A549 (cell line): ENCODE results near the gene HOXA7. TPM values are rescaled to one million over a fixed set of nuclear protein-coding genes. Genes with fewer than 3 reads are reported as not detected.

Experiments
- ATAC-seq, 2 experiments: fragments of 200-7000 bp in 1 of 2; fragments of >200 bp in 1 of 2; cut with Nextera tagmentation in 1 of 2; cut with Tn5 transposase in 1 of 2; 3 replicates each; pipeline versions ENCODE4 v1.8.0 to v1.9.1; 2018 to 2020; ENCODE audit warnings: mild to moderate bottlenecking in 1 of 2, moderate library complexity in 1 of 2
- CTCF ChIA-PET: fragments of 300-600 bp; sonication (Branson Sonifier 250); formaldehyde crosslinking; extraction: SDS; loops from one replicate; lab custom pipeline; 2021; ENCODE audit warnings: antibody characterized with exemption, inconsistent platforms; lab: Yijun Ruan, JAX
- POLR2A ChIA-PET: fragments of 350-600 bp; formaldehyde crosslinking; extraction: SDS; loops from one replicate; lab custom pipeline; 2021; ENCODE audit warnings: antibody characterized with exemption, inconsistent platforms; lab: Yijun Ruan, JAX
- DNase-seq, 2 experiments: peaks; one replicate each; pipeline versions ENCODE4 v3.0.0 to v3.0.0-alpha.2; 2011 to 2016; ENCODE audit warnings: low read depth in 1 of 2, low spot score in 1 of 2
- FAIRE-seq: peaks from 2 replicates; lab custom pipeline; 2011; peaks lifted over from hg19 to GRCh38; lab: Jason Lieb, UNC
- H3K27ac ChIP-seq, 2 experiments: fragments of >200 bp; sonication (Bioruptor Twin); formaldehyde crosslinking; 3 replicates each; pipeline ENCODE4 v1.5.1; 2016 to 2017
- H3K4me1 ChIP-seq: fragments of >200 bp; sonication (Bioruptor Twin); formaldehyde crosslinking; 3 replicates; pipeline ENCODE4 v1.6.1; 2016
- H3K4me2 ChIP-seq: fragments of >200 bp; sonication (Bioruptor Twin); formaldehyde crosslinking; 3 replicates; pipeline ENCODE4 v1.6.1; 2016
- H3K4me3 ChIP-seq: fragments of >200 bp; sonication (Bioruptor Twin); formaldehyde crosslinking; 3 replicates; pipeline ENCODE4 v1.5.1; 2016
- H3K9me3 ChIP-seq: fragments of >200 bp; sonication (Bioruptor Twin); formaldehyde crosslinking; 3 replicates; pipeline ENCODE4 v1.6.1; 2016
- ATOH8 ChIP-seq: fragments of 250-450 bp; sonication (Bioruptor Pico); IDR thresholded peaks from 2 replicates; pipeline ENCODE4 v1.5.0; 2020; ENCODE audit warnings: low read depth, mild to moderate bottlenecking, moderate library complexity
- BCL3 ChIP-seq: fragments of >200 bp; sonication (Bioruptor Twin); formaldehyde crosslinking; IDR thresholded peaks from 3 replicates; pipeline ENCODE4 v1.6.1; 2016
- BHLHE40 ChIP-seq: IDR thresholded peaks from 2 replicates; pipeline ENCODE4 v1.6.1; 2012; ENCODE audit warnings: low read depth, low read length, inconsistent platforms
- CBX8 ChIP-seq: fragments of 200-600 bp; sonication (generic); IDR thresholded peaks from 2 replicates; pipeline ENCODE4 v1.6.1; 2016
- EHF ChIP-seq: fragments of 250-450 bp; sonication (Bioruptor Pico); IDR thresholded peaks from 2 replicates; pipeline ENCODE4 v1.5.0; 2020; ENCODE audit warnings: mild to moderate bottlenecking
- FOSB ChIP-seq: fragments of 250-450 bp; sonication (Bioruptor Pico); IDR thresholded peaks from 2 replicates; pipeline ENCODE4 v1.5.0; 2020; ENCODE audit warnings: mild to moderate bottlenecking, moderate library complexity
- FOSL2 ChIP-seq, 2 experiments: fragments of 450-650 bp in 1 of 2; fragments of >200 bp in 1 of 2; sonication (Bioruptor Twin) in 1 of 2; formaldehyde crosslinking; IDR thresholded peaks; 2 replicates each; pipeline versions ENCODE4 v1.5.0 to v1.6.1; 2016 to 2020; ENCODE audit warnings: mild to moderate bottlenecking in 1 of 2, moderate library complexity in 1 of 2
- FOXS1 ChIP-seq: fragments of 250-450 bp; sonication (Bioruptor Pico); IDR thresholded peaks from 2 replicates; pipeline ENCODE4 v1.5.0; 2020; ENCODE audit warnings: mild to moderate bottlenecking, moderate library complexity
- HOXB5 ChIP-seq: fragments of 250-450 bp; sonication (Bioruptor Pico); IDR thresholded peaks from 2 replicates; pipeline ENCODE4 v1.5.0; 2020; ENCODE audit warnings: mild to moderate bottlenecking, moderate library complexity
- JUN ChIP-seq, 2 experiments: fragments of >200 bp; sonication (Bioruptor Twin); formaldehyde crosslinking; IDR thresholded peaks; 2 replicates in 1 of 2; 3 replicates in 1 of 2; pipeline ENCODE4 v1.6.1; 2016 to 2017
- JUNB ChIP-seq: fragments of >200 bp; sonication (Bioruptor Twin); formaldehyde crosslinking; IDR thresholded peaks from 2 replicates; pipeline ENCODE4 v1.6.1; 2016
- MAFK ChIP-seq: fragments of 450-650 bp; IDR thresholded peaks from 2 replicates; pipeline ENCODE4 v1.6.1; 2014; ENCODE audit not compliant: partially characterized antibody
- MYC ChIP-seq: IDR thresholded peaks from 2 replicates; pipeline ENCODE4 v1.6.1; 2012; ENCODE audit warnings: mild to moderate bottlenecking, inconsistent platforms, low read length, improper control_type of control experiment, borderline replicate concordance
- NPAS2 ChIP-seq: fragments of 250-450 bp; sonication (Bioruptor Pico); IDR thresholded peaks from 2 replicates; pipeline ENCODE4 v1.8.0; 2022; ENCODE audit warnings: mild to moderate bottlenecking, moderate library complexity, borderline replicate concordance
- NR3C1 ChIP-seq: fragments of >200 bp; sonication (Bioruptor Twin); formaldehyde crosslinking; IDR thresholded peaks from 3 replicates; pipeline ENCODE4 v1.6.1; 2017
- RAD21 ChIP-seq, 2 experiments: fragments of >200 bp in 1 of 2; sonication (Bioruptor Twin) in 1 of 2; formaldehyde crosslinking in 1 of 2; IDR thresholded peaks in 1 of 2; conservative IDR thresholded peaks in 1 of 2; 2 replicates in 1 of 2; 3 replicates in 1 of 2; pipeline ENCODE4 v1.6.1; 2012 to 2018; ENCODE audit warnings: inconsistent platforms in 1 of 2
- RARB ChIP-seq: fragments of 250-450 bp; sonication (Bioruptor Pico); IDR thresholded peaks from 2 replicates; pipeline ENCODE4 v1.8.0; 2021; ENCODE audit warnings: mild to moderate bottlenecking, moderate library complexity
- RNF2 ChIP-seq: fragments of 200-600 bp; sonication (generic); IDR thresholded peaks from 2 replicates; pipeline ENCODE4 v1.6.1; 2016; ENCODE audit warnings: low read depth, mild to moderate bottlenecking, antibody characterized with exemption, moderate library complexity, borderline replicate concordance
- USF2 ChIP-seq: fragments of 450-650 bp; IDR thresholded peaks from 2 replicates; pipeline ENCODE4 v1.6.1; 2014; ENCODE audit warnings: antibody characterized with exemption
- ZFP36 ChIP-seq: fragments of 450-650 bp; IDR thresholded peaks from 2 replicates; pipeline ENCODE4 v1.6.1; 2014; ENCODE audit warnings: borderline replicate concordance; ENCODE audit not compliant: partially characterized antibody
- WGBS: methylation state at CpG from one replicate; pipeline ENCODE4 v1.1.6; 2017; ENCODE audit errors: missing lambda C conversion rate; 5-methylcytosine and 5-hydroxymethylcytosine counted together
- polyA plus RNA-seq, 4 experiments: library from polyadenylated mRNA; depleted of rRNA in 3 of 4; stranded (reverse); fragments of >200 nt; fragmentation: RNase III in 1 of 4; extraction: RNeasy Plus Mini Kit Qiagen cat#74134 plus additional on column Dnase treatment in 1 of 4; gene quantifications; 2 replicates in 3 of 4; 3 replicates in 1 of 4; pipeline ENCODE4 v1.2.3, GENCODE V29; 2011 to 2017
- TF ChIP-seq, protein P1 (sequence below): fragments of 200-600 bp; sonication (generic); IDR thresholded peaks from 2 replicates; pipeline ENCODE4 v1.6.1; 2016; ENCODE audit warnings: antibody characterized with exemption, mild to moderate bottlenecking, moderate library complexity
- TF ChIP-seq, protein P2 (sequence below): fragments of >200 bp; sonication (Bioruptor Twin); formaldehyde crosslinking; IDR thresholded peaks from 2 replicates; pipeline ENCODE4 v1.6.1; 2016
- TF ChIP-seq, protein P3 (sequence below): fragments of >200 bp; sonication (Bioruptor Twin); formaldehyde crosslinking; IDR thresholded peaks from 3 replicates; pipeline ENCODE4 v1.5.1; 2016

Gene HOXA7
- polyA plus RNA-seq, 2 of the 4 experiments (the other 2 are of a cell fraction), result 4.1 to 4.8 TPM

DNA sequence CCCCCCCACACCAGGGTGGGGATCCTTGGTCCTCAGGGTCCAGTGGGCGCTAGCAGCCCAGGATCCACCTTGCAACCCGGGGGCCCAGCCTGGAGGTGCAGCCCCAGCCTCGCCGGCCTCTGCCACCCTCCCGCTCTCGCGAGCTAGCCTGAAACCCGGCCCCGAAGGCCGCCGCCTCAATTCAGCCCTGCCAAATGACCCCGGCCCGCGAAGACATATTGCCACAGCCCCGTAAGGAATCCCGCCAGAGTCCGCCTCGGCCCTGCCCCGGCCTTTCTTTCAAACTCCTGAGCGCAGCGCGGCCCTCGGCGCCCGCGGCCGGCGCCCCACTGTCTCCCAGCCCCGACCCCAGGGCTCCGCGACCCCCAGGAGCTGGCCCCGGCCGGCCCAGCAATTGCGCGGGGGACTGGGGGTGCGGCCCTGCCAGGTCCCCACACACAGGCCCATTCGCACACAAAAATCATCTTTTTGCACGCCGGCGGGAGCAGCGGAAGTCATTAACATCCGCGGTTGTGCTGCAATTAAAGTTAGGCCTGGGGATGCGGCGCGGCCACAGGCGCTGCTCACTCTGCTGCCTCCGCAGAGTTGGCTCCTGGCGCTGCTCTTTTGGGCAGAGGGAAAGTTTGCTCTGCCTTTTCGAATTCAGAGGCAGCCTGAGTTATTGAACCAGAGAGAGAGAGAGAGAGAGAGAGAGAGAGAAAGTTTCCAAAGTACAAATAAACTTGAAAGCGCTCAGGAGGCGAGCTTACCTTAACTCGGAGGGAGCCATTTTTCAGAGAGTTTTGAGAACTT lies 16.9 kb downstream of the HOXA7 start (continued):
- TF ChIP-seq, protein P1, sequence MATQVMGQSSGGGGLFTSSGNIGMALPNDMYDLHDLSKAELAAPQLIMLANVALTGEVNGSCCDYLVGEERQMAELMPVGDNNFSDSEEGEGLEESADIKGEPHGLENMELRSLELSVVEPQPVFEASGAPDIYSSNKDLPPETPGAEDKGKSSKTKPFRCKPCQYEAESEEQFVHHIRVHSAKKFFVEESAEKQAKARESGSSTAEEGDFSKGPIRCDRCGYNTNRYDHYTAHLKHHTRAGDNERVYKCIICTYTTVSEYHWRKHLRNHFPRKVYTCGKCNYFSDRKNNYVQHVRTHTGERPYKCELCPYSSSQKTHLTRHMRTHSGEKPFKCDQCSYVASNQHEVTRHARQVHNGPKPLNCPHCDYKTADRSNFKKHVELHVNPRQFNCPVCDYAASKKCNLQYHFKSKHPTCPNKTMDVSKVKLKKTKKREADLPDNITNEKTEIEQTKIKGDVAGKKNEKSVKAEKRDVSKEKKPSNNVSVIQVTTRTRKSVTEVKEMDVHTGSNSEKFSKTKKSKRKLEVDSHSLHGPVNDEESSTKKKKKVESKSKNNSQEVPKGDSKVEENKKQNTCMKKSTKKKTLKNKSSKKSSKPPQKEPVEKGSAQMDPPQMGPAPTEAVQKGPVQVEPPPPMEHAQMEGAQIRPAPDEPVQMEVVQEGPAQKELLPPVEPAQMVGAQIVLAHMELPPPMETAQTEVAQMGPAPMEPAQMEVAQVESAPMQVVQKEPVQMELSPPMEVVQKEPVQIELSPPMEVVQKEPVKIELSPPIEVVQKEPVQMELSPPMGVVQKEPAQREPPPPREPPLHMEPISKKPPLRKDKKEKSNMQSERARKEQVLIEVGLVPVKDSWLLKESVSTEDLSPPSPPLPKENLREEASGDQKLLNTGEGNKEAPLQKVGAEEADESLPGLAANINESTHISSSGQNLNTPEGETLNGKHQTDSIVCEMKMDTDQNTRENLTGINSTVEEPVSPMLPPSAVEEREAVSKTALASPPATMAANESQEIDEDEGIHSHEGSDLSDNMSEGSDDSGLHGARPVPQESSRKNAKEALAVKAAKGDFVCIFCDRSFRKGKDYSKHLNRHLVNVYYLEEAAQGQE, result no peak
- TF ChIP-seq JUNB, result no peak
- TF ChIP-seq RNF2, result no peak
- TF ChIP-seq ATOH8 (CRISPR knock-in tag), result no peak
- no peak for TF ChIP-seq BCL3
- no peak for TF ChIP-seq HOXB5
- no peak for TF ChIP-seq NPAS2 (CRISPR knock-in tag)
- no peak for TF ChIP-seq FOSB (CRISPR knock-in tag)

- 88% methylated on average over 11 of the region's 11 CpGs for WGBS
- no peak for DNase-seq
- no peak overlapping the region for H3K4me2 ChIP-seq
- H3K27ac ChIP-seq, result no peak overlapping the region; a peak in 1 of 6 replicates
- peaks cover 45% of the 10 kb centered on the region for H3K4me1 ChIP-seq
- ChIA-PET CTCF (interaction anchor here (1.3 to 2.8 kb wide), 2 partner anchors 8 to 30 kb away, joined by 3 to 6 read pairs; partner anchors contain the start of gene HOXA4), POLR2A (no interaction called here)
- no peaks in the 10 kb centered on the region for H3K9me3 ChIP-seq
- TF ChIP-seq CBX8, result no peak
- no peak for TF ChIP-seq BHLHE40
- no peak for TF ChIP-seq NR3C1
- TF ChIP-seq RARB, result no peak
- no peak for TF ChIP-seq FOXS1 (CRISPR knock-in tag)
- TF ChIP-seq RAD21 (conservative IDR thresholded peaks at IDR 0.05 in 1 of 2, IDR thresholded peaks at IDR 0.05 in 1 of 2), result no peak
- no peak for TF ChIP-seq ZFP36
- no peak for TF ChIP-seq FOSL2 (IDR thresholded peaks at IDR 0.05)
- TF ChIP-seq FOSL2 (CRISPR knock-in tag; IDR thresholded peaks at IDR 0.05), result no peak
- TF ChIP-seq JUN (IDR thresholded peaks at IDR 0.05), result no peak
- TF ChIP-seq, protein P2, sequence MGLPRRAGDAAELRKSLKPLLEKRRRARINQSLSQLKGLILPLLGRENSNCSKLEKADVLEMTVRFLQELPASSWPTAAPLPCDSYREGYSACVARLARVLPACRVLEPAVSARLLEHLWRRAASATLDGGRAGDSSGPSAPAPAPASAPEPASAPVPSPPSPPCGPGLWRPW, result no peak
- TF ChIP-seq BCL3, result no peak
- no peak for TF ChIP-seq EHF (CRISPR knock-in tag)
- no peak for TF ChIP-seq MAFK
- no peak for TF ChIP-seq USF2
- TF ChIP-seq MYC, result no peak
- TF ChIP-seq, protein P3, sequence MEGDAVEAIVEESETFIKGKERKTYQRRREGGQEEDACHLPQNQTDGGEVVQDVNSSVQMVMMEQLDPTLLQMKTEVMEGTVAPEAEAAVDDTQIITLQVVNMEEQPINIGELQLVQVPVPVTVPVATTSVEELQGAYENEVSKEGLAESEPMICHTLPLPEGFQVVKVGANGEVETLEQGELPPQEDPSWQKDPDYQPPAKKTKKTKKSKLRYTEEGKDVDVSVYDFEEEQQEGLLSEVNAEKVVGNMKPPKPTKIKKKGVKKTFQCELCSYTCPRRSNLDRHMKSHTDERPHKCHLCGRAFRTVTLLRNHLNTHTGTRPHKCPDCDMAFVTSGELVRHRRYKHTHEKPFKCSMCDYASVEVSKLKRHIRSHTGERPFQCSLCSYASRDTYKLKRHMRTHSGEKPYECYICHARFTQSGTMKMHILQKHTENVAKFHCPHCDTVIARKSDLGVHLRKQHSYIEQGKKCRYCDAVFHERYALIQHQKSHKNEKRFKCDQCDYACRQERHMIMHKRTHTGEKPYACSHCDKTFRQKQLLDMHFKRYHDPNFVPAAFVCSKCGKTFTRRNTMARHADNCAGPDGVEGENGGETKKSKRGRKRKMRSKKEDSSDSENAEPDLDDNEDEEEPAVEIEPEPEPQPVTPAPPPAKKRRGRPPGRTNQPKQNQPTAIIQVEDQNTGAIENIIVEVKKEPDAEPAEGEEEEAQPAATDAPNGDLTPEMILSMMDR, result no peak
- TF ChIP-seq RNF2, result no peak
- ATAC-seq, result no peak
- no peak for FAIRE-seq
- H3K4me3 ChIP-seq, result no peak overlapping the region
Measured at GRCh38 chr7:27138985-27139333, 17.5 kb downstream of the HOXA7 start.
